Fibroblast of mammary gland (primary cell): ENCODE results near the gene BMAL1.
A peak's percentile ranks its signal among the peaks of the same experiment; 100 is the strongest.

Experiments used
- DNase-seq: peaks from one replicate; pipeline ENCODE4 v3.0.0-alpha.2; 2010; ENCODE audit warnings: low read depth
- H3K4me3 ChIP-seq: 2 replicates; pipeline ENCODE4 v1.5.1; 2011; ENCODE audit warnings: low read depth, mild to moderate bottlenecking, low read length, moderate library complexity; ENCODE audit not compliant: control insufficient read depth
- CTCF ChIP-seq: conservative IDR thresholded peaks from 2 replicates; pipeline ENCODE4 v1.5.1; 2011; ENCODE audit warnings: low read depth, low read length, inconsistent platforms; ENCODE audit not compliant: control insufficient read depth, insufficient read depth

The BMAL1 gene

GRCh38 chr11:13277768-13278608 lies at the start of gene BMAL1:
Gene BMAL1 (plus strand): TSS chr11:13277790. CDS start chr11:13354309, 76,519 bp downstream.
- peak within 1 kb of the TSS; percentile 86 for H3K4me3 ChIP-seq
- TF ChIP-seq CTCF, result no peak
- DNase-seq, result no peak

GRCh38 chr11:13228572-13228971 lies 49.0 kb upstream of the BMAL1 start:
- no peak for DNase-seq
- H3K4me3 ChIP-seq, result no peak overlapping the region
- TF ChIP-seq CTCF, result no peak

- peak; percentile 43 for DNase-seq
- H3K4me3 ChIP-seq, result no peak overlapping the region
- TF ChIP-seq CTCF, result no peak
Measured at GRCh38 chr11:13229136-13229535, 48.5 kb upstream of the BMAL1 start.

GRCh38 chr11:13229711-13230318 lies 47.8 kb upstream of the BMAL1 start:
- peak; percentile 14 for DNase-seq

GRCh38 chr11:13233173-13233745 lies 44.3 kb upstream of the BMAL1 start:
- DNase-seq, result no peak
- no peak for TF ChIP-seq CTCF
- no peak overlapping the region for H3K4me3 ChIP-seq

More at GRCh38 chr11:13229711-13230318, 47.8 kb upstream of the BMAL1 start:
- no peak for TF ChIP-seq CTCF
- H3K4me3 ChIP-seq, result no peak overlapping the region

- no peak for DNase-seq
- H3K4me3 ChIP-seq, result no peak overlapping the region
- no peak for TF ChIP-seq CTCF
Measured at GRCh38 chr11:13235895-13236294, 41.7 kb upstream of the BMAL1 start.
